Measurements from ENCODE around the gene LRRC43. TPM values are rescaled to one million over a fixed set of nuclear protein-coding genes. Genes with fewer than 3 reads are reported as not detected.
A peak's percentile ranks its signal among the peaks of the same experiment; 100 is the strongest.

The LRRC43 gene
- total RNA-seq, 1 experiment from 2014 or later, result 0.46 TPM

GRCh38 chr12:122184517-122184916 lies 1.6 kb downstream of the LRRC43 start:
- H3K4me2 ChIP-seq (ENCODE audit: insufficient read depth, insufficient read length, low read length), result no peak overlapping the region
- no peaks in the 10 kb centered on the region for H3K9me3 ChIP-seq (ENCODE audit: control insufficient read depth, low read depth, low read length)
- H2BK15ac ChIP-seq (ENCODE audit: low read depth, low read length), result no peak overlapping the region
- H3K56ac ChIP-seq (ENCODE audit: insufficient read length, low read depth, low read length), result no peak overlapping the region
- no peak for DNase-seq
- H2BK20ac ChIP-seq (ENCODE audit: low read depth, low read length, poor library complexity, severe bottlenecking), result no peak overlapping the region
- no peaks in the 10 kb centered on the region for H3K27me3 ChIP-seq (ENCODE audit: insufficient read depth, low read length)
- H2AK5ac ChIP-seq (ENCODE audit: insufficient read length, low read length), result no peak overlapping the region
- H4K5ac ChIP-seq (ENCODE audit: insufficient read length, low read depth, low read length), result no peak overlapping the region
- no peak overlapping the region for H3K4ac ChIP-seq (ENCODE audit: low read depth, low read length)
- H3K36me3 Mint-ChIP-seq (ENCODE audit: insufficient read depth in 1 of 3, low read depth in 3 of 3), result no peaks in the 10 kb centered on the region; a peak in 1 of 7 replicates
- TF ChIP-seq CTCF (conservative IDR thresholded peaks at IDR 0.05), result no peak
- no peak overlapping the region for H4K91ac ChIP-seq (ENCODE audit: insufficient read length, low read depth, low read length)
- no peak overlapping the region for H3T11ph ChIP-seq (ENCODE audit: low read length)
- H3K23me2 ChIP-seq (ENCODE audit: insufficient read length, low read depth, low read length, poor library complexity, severe bottlenecking), result no peaks in the 10 kb centered on the region
- peak overlapping the region in 1 of 2 experiments; percentile 4; a peak in 2 of 5 replicates for H3K4me3 Mint-ChIP-seq
- H3K79me2 ChIP-seq (ENCODE audit: insufficient read depth, low read length), result no peaks in the 10 kb centered on the region
- no peak overlapping the region for H2BK120ac ChIP-seq (ENCODE audit: low read depth, low read length, poor library complexity, severe bottlenecking)
- no peak overlapping the region for H3K27ac ChIP-seq (ENCODE audit: insufficient read length, low read depth, low read length)
- peaks cover 29% of the 10 kb centered on the region for H3K27me3 Mint-ChIP-seq (ENCODE audit: low read depth)
- no peaks in the 10 kb centered on the region for H3K4me1 ChIP-seq (ENCODE audit: insufficient read depth, low read length)
- H4K20me1 ChIP-seq (ENCODE audit: control insufficient read depth, insufficient read depth, insufficient read length), result peaks cover 3% of the 10 kb centered on the region
- no peak overlapping the region for H3K18ac ChIP-seq (ENCODE audit: insufficient read length, low read depth, low read length)
- H3K23ac ChIP-seq (ENCODE audit: insufficient read length, low read depth, low read length), result no peak overlapping the region
- no CpG with 5 or more reads among the region's 18 CpGs for WGBS (ENCODE audit: extremely low coverage, insufficient read length, low lambda C conversion rate)
- H2BK12ac ChIP-seq (ENCODE audit: insufficient read length, low read depth, low read length), result no peak overlapping the region
- H3K27ac Mint-ChIP-seq, result no peak overlapping the region
- no peak overlapping the region for H3K9ac ChIP-seq (ENCODE audit: extremely low read depth, insufficient read length, low read length)
- H3K79me1 ChIP-seq (ENCODE audit: insufficient read depth, low read depth, low read length, poor library complexity, severe bottlenecking), result no peaks in the 10 kb centered on the region
- H3K14ac ChIP-seq (ENCODE audit: insufficient read depth, low read length), result no peak overlapping the region
- no peaks in the 10 kb centered on the region; a peak in 1 of 5 replicates for H3K9me3 Mint-ChIP-seq
- no peak overlapping the region for H4K8ac ChIP-seq (replicated peaks; ENCODE audit: insufficient read length, low read depth, low read length)
- H2BK5ac ChIP-seq (ENCODE audit: insufficient read length, low read length), result no peak overlapping the region
- H2AFZ ChIP-seq (ENCODE audit: low read length), result no peak overlapping the region
- H3K4me1 Mint-ChIP-seq, result peaks cover 3 to 8% of the 10 kb centered on the region in 2 experiments; a peak in 2 of 4 replicates
